SW480 (cell line): ENCODE data around the gene POU3F1.
"Not testable (repeated sequence)": the region's sequence is repeated elsewhere in the genome, so short reads cannot be mapped to it uniquely, and the experiment has no call there.

Experiments
- DNase-seq: peaks from one replicate; pipeline ENCODE4 v3.0.0-alpha.2; 2016; ENCODE audit warnings: low spot score

POU3F1 gene

GRCh38 chr1:38047603-38048141 lies 1.1 kb upstream of the POU3F1 start:
- no peak for DNase-seq

DNA sequence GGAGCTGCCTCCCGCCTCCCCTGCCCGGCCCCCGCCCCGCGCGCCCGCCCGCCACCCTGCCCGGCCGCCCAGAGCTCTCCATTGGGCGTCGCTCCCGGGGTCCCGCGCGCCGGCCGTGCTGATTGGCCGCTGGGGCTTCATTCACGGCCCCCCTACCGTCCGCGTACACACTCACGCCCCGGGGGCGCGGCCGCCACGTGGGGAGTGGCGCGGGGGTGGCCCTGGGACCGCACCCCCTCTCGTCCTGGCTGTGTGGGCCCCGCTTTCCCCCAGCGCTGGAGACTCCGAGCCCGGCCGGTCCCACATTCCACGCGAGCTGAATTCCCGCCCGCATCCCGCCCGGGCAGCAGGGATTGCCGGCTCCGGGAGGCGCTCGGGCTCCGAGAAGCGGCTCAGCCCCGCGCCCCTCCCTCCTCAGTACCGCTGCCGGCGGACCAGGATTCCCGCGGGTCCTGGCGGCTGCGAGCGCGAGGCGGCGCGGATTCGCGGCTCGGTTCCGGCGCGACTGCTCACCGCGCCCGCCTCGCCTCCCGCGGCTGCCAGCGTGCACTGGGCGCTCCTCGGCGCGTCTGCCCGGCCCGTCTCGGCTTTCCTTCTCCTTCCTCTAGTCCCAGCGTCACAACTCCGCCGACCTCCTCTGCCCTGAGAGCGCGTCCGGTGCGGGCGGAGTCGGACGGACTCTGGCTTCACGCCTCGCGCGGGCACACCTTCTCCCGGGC lies 450 bp upstream of the POU3F1 start:
- DNase-seq: peak; percentile 59

DNA sequence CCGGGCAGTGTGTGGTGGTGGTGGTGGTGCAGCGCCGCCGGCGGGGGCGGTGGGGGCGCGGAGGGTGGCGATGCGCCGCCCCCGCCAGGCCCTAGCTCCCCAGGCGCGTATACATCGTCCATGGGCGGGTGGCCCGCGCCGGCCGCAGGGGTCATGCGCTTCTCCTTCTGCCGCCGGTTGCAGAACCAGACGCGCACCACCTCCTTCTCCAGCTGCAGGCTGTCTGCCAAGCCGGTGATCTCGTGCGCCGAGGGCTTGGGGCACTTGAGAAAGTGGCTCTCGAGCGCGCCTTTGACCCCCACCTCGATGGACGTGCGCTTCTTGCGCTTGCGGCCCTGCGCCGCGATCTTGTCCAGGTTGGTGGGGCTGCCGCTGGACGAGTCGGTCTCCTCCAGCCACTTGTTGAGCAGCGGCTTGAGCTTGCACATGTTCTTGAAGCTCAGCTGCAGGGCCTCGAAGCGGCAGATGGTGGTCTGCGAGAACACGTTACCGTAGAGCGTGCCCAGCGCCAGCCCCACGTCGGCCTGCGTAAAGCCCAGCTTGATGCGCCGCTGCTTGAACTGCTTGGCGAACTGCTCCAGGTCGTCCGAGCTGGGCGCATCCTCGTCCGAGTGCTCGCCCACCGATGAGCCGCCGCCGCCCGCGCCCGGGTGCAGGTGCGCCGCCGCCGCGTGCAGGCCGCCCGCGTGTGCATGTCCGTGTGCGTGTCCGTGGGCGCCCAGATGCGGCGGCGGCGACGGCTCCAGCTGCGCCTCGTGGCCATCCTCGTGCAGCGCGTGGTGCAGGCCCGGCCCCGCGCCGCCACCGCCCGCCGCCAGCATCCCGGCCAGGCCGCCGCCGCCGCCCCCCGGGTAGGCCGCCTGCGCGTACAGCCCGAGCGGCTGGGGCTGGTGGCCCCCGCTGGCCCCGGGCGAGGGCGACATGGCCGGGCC lies 926 bp downstream of the POU3F1 start:
- DNase-seq: no peak

GRCh38 chr1:38044221-38045215 lies 2.1 kb downstream of the POU3F1 start:
- no peak for DNase-seq

DNA sequence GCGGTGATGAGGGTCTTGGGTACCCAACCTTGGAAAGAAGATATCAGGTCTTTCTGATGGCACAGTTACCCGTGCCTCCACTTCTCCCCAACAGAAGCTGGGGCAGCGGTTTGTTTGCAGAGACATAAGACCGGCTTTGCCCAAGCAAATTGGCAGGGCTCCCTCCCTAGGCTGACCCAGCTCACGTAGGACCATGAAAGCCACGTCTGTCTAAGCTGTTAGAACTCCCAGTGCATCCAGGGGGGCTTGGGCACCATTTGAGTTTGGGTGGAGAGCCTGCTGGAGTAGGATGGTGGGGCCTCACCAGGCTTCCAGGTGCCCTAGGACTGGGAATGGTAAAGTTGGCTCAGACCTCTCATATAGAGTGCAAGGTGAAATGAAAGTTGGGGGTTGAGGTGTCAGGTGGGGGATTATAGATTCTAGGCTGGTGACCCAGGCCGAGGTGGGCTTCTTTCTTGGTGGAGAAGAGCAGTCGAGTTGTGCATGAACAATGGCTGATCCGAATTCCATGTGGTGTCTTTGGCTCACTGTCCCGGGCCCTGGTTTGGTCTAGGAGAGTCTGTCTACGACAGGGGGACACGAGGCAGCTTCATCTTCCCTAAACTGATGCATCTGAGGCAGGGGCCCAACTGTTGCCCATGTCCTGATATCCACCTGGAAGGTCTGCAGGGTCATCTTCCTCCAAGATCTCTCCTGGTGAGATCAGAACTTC lies 3.4 kb downstream of the POU3F1 start:
- no peak for DNase-seq

DNA sequence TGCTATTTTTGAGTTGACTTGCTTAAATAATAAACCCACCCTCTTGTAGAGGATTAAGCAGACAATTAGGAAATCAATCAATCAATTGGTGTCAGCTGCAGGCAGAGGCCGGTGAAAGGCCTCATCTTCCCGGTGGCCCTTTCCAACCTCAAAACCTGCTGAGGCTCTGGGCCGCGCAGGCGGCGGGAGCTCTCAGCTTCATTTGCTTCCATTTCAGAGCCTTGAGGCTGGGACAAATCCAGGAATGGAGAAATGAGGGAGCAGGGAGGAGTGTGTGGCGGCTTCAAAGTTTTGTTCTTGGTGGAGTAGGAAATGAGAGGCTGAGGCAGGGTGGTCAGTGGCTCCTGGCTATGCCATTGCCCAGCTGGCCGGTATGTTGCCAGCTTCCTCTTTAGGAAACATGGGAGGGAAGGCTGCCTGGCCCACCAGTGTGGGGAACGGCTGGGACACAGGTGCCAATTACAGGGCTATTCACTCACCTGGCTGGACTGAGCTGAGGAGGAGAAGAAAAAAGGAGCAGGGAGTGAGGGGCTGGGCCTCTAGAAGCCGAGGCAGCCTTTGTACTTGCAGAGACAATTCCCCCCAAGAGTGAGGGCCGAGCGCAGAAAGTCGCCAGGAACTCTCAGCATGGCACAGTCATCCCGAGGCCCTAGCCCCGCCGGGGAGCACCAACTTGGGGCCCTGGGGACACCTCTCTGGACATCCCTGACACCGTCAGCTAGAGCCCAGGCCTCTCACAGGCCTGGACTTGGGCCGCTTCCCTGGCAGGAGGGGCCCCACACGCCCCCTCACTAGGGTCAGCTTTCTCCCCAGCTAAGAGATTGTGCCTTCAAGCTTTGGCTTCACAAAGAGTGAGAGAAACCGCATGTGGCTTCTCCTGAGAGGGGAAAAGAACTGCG lies 4.4 kb downstream of the POU3F1 start:
- DNase-seq: no peak

- DNase-seq: no peak
Measured at GRCh38 chr1:38039331-38040088, 7.1 kb downstream of the POU3F1 start.

- DNase-seq: peak; percentile 34
Measured at GRCh38 chr1:38038861-38039260, 7.7 kb downstream of the POU3F1 start.

DNA sequence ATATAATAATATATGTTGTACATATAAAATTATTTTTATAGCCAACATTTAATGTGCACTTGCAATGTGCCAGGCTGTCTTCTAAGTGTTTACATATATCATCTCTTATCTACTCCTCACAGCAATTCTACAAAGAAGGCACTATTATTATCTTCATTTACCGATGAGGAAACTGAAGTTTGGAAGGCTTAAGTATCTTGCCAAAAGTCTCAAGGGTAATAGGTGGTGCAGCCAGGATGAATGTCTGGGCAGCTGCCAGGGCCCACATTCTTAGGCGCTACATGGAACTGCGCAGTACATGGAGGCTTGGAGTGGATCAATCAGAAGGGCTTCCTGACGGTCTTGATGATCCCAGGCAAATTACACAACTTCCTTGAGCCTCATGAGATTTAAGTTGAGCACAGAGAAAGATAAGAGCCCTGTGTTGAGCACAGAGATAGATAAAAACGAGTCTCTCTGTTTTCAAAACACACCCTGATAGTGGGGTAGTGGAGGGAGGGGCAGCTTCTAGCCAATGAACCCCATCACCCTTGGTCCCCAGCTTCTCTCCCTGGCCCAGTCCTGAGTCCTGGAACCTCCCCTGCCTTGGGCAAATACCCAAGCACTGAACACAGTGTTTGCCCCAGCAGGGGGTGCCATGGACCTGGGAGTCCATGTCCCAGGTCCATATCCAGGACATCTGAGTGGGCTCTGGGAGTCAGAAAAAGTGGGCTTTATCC lies 9.2 kb downstream of the POU3F1 start:
- DNase-seq: no peak

GRCh38 chr1:38034871-38035270 lies 11.7 kb downstream of the POU3F1 start:
- DNase-seq: no peak

GRCh38 chr1:38032992-38033391 lies 13.6 kb downstream of the POU3F1 start:
- DNase-seq: not testable (repeated sequence)

- no peak for DNase-seq
Measured at GRCh38 chr1:38031513-38031866, 15.1 kb downstream of the POU3F1 start.

- DNase-seq: no peak
Measured at GRCh38 chr1:38030596-38031512, 15.7 kb downstream of the POU3F1 start.

GRCh38 chr1:38029685-38030511 lies 16.7 kb downstream of the POU3F1 start:
- DNase-seq: peak; percentile 35

GRCh38 chr1:38029081-38029681 lies 17.4 kb downstream of the POU3F1 start:
- DNase-seq: no peak

- DNase-seq: no peak
Measured at GRCh38 chr1:38028671-38029070, 17.9 kb downstream of the POU3F1 start.
